Loucy (cell line): ENCODE data around the gene INPP5D.

ENCODE experiments used
- H2AFZ ChIP-seq: fragments of 200-600 bp; sonication (generic); 2 replicates; pipeline ENCODE4 v1.6.0; 2016; ENCODE audit warnings: antibody characterized with exemption, mild to moderate bottlenecking, low read length, moderate library complexity
- H3F3A ChIP-seq: fragments of 200-600 bp; 2 replicates; pipeline ENCODE4 v1.6.0; 2016; ENCODE audit warnings: antibody characterized with exemption, low read depth, mild to moderate bottlenecking
- H3K27me3 ChIP-seq: fragments of 200-600 bp; sonication (generic); 2 replicates; pipeline ENCODE4 v1.6.1; 2014; ENCODE audit warnings: low read length, mild to moderate bottlenecking; ENCODE audit not compliant: insufficient read depth, poor library complexity, severe bottlenecking
- H3K36me3 ChIP-seq: fragments of 200-600 bp; sonication (generic); 2 replicates; pipeline ENCODE4 v1.6.1; 2016; ENCODE audit warnings: low read length; ENCODE audit not compliant: insufficient read depth
- H3K4me1 ChIP-seq: fragments of 200-600 bp; sonication (generic); 2 replicates; pipeline ENCODE4 v1.5.1; 2014; ENCODE audit warnings: low read length, mild to moderate bottlenecking; ENCODE audit not compliant: insufficient read depth, poor library complexity, severe bottlenecking
- H3K4me2 ChIP-seq: fragments of 200-600 bp; sonication (generic); 2 replicates; pipeline ENCODE4 v1.6.0; 2014; ENCODE audit warnings: antibody characterized with exemption, low read length, low read depth, mild to moderate bottlenecking; ENCODE audit not compliant: poor library complexity, severe bottlenecking
- H3K4me3 ChIP-seq: fragments of 200-600 bp; sonication (generic); 2 replicates; pipeline ENCODE4 v1.5.1; 2014; ENCODE audit warnings: low read length, mild to moderate bottlenecking, mixed read lengths; ENCODE audit not compliant: poor library complexity, severe bottlenecking
- H3K79me2 ChIP-seq: fragments of 200-600 bp; sonication (generic); 2 replicates; pipeline ENCODE4 v1.6.1; 2014; ENCODE audit warnings: low read length; ENCODE audit not compliant: insufficient read depth
- H3K9ac ChIP-seq: fragments of 200-600 bp; sonication (generic); 2 replicates; pipeline ENCODE4 v1.6.0; 2014; ENCODE audit warnings: mild to moderate bottlenecking, low read depth, low read length, moderate library complexity; ENCODE audit not compliant: poor library complexity, severe bottlenecking
- H3K9me2 ChIP-seq: fragments of 200-600 bp; sonication (generic); replicated peaks from 2 replicates; pipeline ENCODE4 v1.6.1; 2016; ENCODE audit warnings: low read depth, low read length, mixed read lengths
- H3K9me3 ChIP-seq: fragments of 200-600 bp; sonication (generic); 2 replicates; pipeline ENCODE4 v1.6.1; 2014; ENCODE audit warnings: mild to moderate bottlenecking, antibody characterized with exemption, low read length, low read depth; ENCODE audit not compliant: insufficient read depth
- H4K20me1 ChIP-seq: fragments of 200-600 bp; sonication (generic); 2 replicates; pipeline ENCODE4 v1.6.0; 2014; ENCODE audit warnings: antibody characterized with exemption, low read length, mild to moderate bottlenecking; ENCODE audit not compliant: insufficient read depth, poor library complexity, severe bottlenecking
- CTCF ChIP-seq: fragments of 200-600 bp; sonication (generic); conservative IDR thresholded peaks from 2 replicates; pipeline ENCODE4 v1.5.1; 2014; ENCODE audit warnings: mild to moderate bottlenecking, antibody characterized with exemption, low read length
- EZH2phosphoT487 ChIP-seq: fragments of 200-600 bp; IDR thresholded peaks from 2 replicates; pipeline ENCODE4 v1.6.1; 2018; ENCODE audit warnings: antibody characterized with exemption, mild to moderate bottlenecking, moderate library complexity, borderline replicate concordance

Gene INPP5D

GRCh38 chr2:233256048-233256447 is 195.9 kb downstream of the INPP5D start:
- Histone ChIP-seq H3F3A (no peaks in the 10 kb centered on the region), H4K20me1 (peaks cover 35% of the 10 kb centered on the region), H3K79me2 (peaks cover 82% of the 10 kb centered on the region), H3K9me3 (no peaks in the 10 kb centered on the region), H2AFZ (no peak overlapping the region), H3K27me3 (no peaks in the 10 kb centered on the region), H3K9ac (no peak overlapping the region), H3K36me3 (peaks cover 42% of the 10 kb centered on the region; the same call in 1 of the 2 replicates), H3K4me1 (peaks cover 40% of the 10 kb centered on the region), H3K4me3 (no peak overlapping the region), H3K4me2 (peak overlapping the region; percentile 94), H3K9me2 (no peaks in the 10 kb centered on the region)
- no peak for TF ChIP-seq EZH2phosphoT487
- TF ChIP-seq CTCF, result no peak
